ENCODE data around the gene MARCHF9.

- TF ChIP-seq CTCF (IDR thresholded peaks at IDR 0.05) (peak in 2 of 5 experiments; percentile 14 to 50), EP300 (IDR thresholded peaks at IDR 0.05) (peak; percentile 88 to 90)
Measured at GRCh38 chr12:57771873-57772428, 17.0 kb downstream of the MARCHF9 start, which contains the start of gene METTL1.

Data from tibial nerve (tissue), 4 donors.